GM18867 (cell line): Measurements from ENCODE around the gene PRXL2A.
A peak's percentile ranks its signal among the peaks of the same experiment; 100 is the strongest.

Source experiments
- ATAC-seq: cut with Tn5 transposase; IDR thresholded peaks from one replicate; pipeline ENCODE4 v1.9.1; 2021; ENCODE audit warnings: mild to moderate bottlenecking, moderate library complexity; ENCODE audit not compliant: unreplicated experiment

Gene PRXL2A

DNA sequence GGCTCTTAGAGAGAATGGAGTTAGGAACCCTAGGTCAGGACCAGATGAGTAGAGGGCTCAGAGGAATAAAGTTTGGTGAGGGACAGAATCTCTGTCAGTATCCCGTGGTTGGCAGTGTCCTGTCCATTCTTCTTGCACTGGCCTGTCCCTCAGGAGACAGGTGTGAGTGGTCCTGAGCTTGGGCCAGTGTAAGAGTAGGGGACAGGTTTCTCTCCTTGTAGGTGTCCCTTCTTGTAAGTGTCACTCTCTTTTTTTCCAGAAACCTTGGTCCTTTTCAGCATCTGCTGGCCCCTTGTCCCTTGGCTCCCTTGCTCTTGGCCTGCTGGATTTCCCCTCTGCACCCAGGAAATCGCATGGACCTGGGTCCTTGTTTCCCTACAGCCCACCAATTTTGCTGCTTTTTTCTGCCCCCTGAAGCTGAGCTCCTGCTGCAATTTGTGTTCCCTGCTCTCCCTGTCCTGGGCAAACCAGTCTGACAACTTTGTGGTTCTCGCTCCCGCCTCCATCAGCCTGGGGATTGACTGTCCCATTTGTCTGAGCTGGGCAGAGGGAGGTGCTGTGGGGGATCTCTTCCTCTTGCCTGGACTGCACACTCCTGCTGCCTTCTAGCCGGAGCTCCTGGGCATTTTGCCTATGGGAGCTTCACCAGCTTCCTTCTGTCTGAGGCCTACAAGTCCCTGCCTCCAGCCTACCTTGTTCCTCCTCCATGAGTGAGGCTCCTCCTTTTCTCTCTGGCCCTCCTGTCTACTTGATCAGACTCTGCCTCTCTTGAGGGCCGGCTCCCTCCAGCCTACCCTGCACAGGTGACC is 52.3 kb downstream of the PRXL2A start:
- ATAC-seq, result no peak

DNA sequence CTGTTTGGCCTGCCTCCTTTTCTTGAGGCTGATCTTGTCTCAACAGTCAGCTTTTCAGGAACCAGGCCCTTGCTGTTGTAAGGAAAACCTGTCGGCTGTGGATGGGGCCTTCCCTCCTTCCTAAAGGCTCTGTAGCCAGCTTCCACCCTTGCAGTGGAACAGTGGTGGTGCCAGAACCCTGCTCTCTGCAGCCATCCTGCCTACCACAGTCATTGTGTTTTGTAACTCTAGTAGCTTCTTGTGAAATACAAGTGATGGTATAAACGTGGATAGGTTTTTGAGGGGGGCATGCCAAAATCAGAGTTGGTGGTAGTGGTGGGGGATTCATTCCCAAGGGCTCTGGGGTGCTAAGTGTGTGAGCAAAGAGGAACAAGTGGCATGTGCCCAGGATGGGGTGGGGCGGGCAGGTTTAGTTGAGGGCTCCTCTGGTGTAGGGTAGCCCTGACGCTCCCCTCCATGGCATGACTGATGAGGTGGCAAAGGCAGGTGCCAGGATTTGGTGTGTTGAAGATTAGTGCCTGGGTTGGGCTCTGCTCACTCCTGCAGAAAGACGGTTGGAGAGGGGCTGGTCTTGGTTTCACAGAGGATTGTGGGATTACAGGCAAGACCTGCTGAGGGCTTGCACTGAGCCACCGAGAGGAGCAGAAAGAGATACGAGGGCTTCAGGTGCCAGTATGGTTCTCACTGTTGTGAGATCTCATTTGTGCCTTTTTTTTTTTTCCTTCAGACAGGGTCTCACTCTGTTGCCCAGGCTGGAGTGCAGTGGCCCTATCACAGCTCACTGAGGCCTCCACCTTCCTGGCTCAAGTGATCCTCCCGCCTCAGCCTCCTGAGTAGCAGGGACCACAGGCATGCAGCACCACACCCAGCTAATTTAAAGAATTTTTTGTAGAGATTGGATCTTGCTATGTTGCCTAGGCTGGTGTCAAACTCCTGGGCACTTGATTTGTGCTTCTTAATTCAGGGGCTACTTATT is 53.1 kb downstream of the PRXL2A start:
- ATAC-seq, result no peak

GRCh38 chr10:80462299-80462980 is 54.1 kb downstream of the PRXL2A start:
- no peak for ATAC-seq

DNA sequence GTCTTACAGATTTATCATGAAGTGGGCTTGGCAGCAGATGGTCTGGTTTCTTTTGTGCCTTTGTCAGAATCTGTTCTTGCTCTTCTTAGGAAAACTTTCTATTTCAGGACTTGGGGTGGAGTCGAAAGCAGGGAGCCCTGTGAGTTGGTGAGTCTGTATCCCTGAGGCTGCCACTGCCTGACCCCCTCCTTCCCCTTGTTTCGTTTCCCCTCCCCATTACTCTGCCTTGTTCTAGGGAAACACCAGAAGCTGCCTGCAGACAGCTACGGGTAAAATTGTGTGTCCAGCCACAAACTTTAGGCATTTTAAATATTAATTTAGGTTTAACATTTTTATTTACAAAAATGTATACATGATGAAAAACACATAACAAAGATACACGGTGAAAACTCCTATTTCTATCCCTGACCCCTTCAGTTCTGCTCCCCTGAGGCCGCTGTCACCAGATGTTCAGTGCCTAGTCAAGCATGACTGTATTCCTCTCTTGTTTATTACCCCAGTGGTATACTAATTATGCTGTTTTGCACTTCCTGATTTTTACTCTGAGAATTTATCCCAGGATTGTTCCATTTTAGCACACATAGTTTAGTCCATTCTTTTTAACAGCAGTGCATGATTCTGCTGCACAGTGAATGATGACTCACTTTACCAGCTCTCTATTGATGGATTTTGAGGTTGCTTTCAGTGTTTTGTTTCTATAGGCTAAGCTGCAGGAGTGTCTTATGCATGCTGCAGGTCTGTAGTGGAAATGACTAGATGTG is 54.8 kb downstream of the PRXL2A start:
- peak; percentile 33 for ATAC-seq

GRCh38 chr10:80463868-80464267 is 55.5 kb downstream of the PRXL2A start:
- ATAC-seq, result no peak

- no peak for ATAC-seq
Measured at GRCh38 chr10:80464557-80465450, 56.5 kb downstream of the PRXL2A start.

DNA sequence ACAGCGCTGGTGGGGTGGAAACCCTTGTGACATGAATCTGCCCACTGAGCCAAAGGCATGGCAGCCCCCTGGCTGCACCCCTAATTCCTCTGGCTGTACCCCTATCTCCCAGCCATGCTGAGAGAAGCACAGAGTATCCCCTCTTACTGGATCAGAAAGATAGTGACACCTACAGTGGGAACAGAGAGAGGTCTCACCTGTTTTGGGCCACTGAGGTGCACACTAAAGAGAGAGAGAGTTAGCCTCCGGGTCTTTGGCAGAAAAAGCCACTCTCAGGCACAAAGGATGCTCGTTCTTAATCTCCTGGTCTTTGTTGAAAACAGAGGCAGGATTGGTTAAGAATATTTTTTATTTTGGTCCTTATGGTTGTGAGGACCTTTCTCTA is 57.1 kb downstream of the PRXL2A start:
- no peak for ATAC-seq

GRCh38 chr10:80465839-80466590 is 57.7 kb downstream of the PRXL2A start:
- ATAC-seq, result peak; percentile 59

GRCh38 chr10:80466724-80467326 is 58.5 kb downstream of the PRXL2A start:
- ATAC-seq, result no peak

DNA sequence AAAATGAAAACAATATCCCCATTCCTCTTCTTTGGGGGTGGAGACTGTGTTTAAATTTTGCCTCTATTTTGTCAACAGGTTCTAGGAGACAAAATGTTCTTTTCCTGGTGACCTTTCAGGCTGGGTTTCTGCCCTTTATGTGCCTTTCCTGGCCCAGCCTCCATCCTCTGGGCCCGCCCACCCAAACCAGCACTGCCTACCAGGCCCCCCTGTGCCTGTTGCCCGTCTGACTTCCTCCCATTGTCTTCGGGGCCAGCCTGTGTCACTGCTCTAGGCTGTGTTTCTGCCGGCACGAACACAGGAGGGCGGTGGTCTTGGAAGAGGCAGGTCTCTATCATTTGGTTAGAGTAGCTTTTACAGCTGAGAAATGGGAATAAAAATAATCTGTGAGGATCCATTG is 59.7 kb downstream of the PRXL2A start:
- no peak for ATAC-seq

GRCh38 chr10:80468806-80469421 is 60.6 kb downstream of the PRXL2A start:
- no peak for ATAC-seq

DNA sequence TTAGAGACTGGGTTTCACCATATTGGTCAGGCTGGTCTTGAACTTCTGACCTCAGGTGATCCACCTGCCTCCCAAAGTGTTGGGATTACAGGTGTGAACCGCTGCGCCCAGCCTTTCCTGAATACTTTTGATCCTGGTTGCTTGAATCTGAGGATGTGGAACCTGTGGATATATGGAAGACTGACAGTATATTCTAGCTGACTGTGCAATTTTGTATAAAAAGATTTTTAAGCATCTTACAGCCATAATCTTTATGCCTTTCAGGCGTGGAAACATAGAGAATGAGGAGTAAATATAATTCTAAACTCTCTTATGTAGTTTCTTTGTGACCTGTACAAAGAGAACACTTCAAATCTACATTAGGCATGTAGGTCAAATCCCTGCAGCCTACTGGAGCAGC is 61.9 kb downstream of the PRXL2A start:
- ATAC-seq, result no peak

DNA sequence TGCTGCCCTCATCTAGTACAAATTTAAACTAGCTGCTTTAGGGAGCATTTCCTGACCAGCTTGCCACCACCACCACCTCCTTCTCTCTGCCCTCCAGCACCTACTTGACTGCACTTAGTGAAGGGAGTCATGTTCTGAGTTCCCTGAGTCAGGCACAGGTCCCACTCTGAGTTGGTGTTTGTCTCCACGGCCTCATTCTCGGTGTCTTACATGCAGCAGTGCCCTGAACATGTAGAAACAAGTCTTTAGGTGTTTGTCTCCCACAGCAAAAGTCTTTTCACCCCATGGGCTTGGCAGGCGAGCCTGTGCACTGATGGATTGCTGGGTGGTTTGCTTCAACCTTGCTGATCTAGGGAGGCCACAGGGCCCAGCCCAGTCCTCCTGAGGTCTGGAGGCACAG is 62.6 kb downstream of the PRXL2A start:
- no peak for ATAC-seq

- ATAC-seq, result peak; percentile 60
Measured at GRCh38 chr10:80471715-80472233, 63.4 kb downstream of the PRXL2A start.

- peak; percentile 89 for ATAC-seq
Measured at GRCh38 chr10:80472234-80473095, 64.1 kb downstream of the PRXL2A start.

GRCh38 chr10:80473096-80473657 is 64.8 kb downstream of the PRXL2A start:
- no peak for ATAC-seq
